Stimulated activated CD4-positive, alpha-beta T cell treated with anti-CD3 and anti-CD28 coated beads, Interleukin-4, amount 100 ng/mL, for 48 hours (primary cell): ENCODE data around the gene ZBTB12.
"Not testable (repeated sequence)": the region's sequence is repeated elsewhere in the genome, so short reads cannot be mapped to it uniquely, and the experiment has no call there.

Experiments
- DNase-seq, 2 donors: peaks; one replicate each; pipeline ENCODE4 v3.0.0-alpha.2; 2020; ENCODE audit warnings: low read depth in 2 of 2

Gene ZBTB12

DNA sequence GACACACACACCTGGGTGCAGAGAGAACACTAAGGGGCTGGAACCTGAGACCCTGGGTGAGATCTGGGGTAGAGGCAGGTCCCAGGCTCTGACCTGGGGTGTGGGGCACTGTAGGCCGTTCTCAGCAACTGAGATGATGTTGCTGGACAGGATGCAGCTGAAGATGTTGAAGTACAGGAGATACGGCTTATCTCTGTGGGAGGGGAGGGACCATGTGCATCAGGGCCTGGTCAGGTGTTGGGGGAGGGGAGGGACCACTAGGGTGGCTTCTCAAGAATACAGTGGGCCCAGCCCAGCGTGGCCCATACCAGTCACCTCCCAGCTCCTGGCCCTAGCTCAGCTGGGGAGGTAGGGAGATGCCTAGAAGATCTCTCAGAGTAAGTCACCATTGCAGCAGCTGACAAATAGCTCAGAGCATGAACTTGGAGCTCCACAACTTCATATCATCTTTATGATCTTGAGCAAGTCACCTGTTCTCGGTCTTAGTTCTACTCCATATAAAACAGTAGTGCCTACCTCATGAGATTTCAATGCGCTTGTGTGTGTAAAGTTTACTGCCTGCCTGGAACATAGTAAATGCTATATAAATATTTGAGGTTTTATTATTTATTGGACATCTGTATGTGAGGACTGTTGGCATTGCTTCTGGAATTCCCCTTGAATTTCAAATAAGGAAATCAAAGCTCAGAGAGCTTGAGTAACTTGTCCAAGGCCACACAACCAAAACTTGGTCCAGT is 26.9 kb downstream of the ZBTB12 start:
- DNase-seq: no peak

DNA sequence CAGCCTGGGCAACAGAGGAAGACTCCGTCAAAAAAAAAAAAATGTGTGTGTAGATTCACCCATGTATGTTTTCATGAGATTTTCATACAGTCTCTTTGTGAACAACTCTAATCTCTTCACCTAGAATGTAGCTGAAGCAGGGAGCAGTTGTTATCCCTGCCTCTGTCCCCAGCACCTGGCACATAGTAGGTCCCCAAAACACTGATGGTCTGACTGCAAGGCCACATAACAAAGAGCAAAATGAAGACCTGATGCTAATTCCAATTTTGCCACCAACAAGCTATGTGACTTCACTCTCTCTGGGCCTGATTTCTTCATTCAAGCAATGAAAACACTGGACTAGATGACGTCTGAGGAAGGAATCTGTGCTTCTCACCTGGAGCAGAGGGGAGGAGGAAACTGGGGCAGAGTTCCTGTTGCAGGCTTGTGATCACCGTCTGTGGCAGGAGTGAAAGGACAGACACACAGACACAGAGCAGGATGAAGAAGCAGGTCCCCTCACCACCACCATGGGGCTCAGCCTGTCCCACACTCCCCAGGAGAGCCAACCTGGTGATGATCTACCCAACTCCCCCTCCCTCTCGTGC is 27.7 kb downstream of the ZBTB12 start:
- DNase-seq: no peak

DNA sequence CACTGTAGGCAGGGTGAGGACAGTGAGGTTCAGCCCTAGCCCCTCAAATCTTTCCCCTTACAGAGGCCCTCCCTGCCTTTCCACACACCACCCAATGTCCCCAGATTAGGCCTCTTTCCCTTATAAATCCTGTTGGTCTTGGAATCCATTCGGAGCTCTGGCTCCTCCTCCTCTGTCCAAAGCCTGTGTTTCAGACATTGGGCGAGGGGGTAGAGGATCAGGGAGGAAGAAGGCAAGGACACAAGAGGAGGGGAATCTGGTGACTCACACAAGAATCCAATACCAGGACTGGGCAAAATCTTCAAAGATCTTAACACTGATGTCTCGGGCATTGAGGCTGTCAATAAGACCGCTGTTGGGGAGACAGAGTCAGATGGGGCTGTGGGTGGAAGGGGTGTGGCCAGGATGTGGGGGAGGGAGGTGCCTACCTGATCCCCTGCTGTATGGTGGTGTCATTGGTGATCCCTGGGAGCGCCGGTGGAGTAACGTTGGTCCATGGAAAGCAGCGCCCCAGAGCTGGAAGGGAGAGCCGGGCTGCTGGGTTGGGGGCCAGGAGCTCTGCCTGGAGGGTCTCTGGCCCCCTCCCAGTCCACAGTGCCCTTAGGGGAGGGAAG is 30.7 kb downstream of the ZBTB12 start:
- no peak for DNase-seq

GRCh38 chr6:31870385-31870921 is 31.4 kb downstream of the ZBTB12 start:
- no peak for DNase-seq

GRCh38 chr6:31869343-31869742 is 32.5 kb downstream of the ZBTB12 start:
- no peak for DNase-seq

GRCh38 chr6:31868658-31868971 is 33.3 kb downstream of the ZBTB12 start:
- not testable (repeated sequence) for DNase-seq

GRCh38 chr6:31865205-31866118 is 36.4 kb downstream of the ZBTB12 start:
- no peak for DNase-seq

- DNase-seq: no peak
Observed at GRCh38 chr6:31864818-31865204, 37.1 kb downstream of the ZBTB12 start.

DNA sequence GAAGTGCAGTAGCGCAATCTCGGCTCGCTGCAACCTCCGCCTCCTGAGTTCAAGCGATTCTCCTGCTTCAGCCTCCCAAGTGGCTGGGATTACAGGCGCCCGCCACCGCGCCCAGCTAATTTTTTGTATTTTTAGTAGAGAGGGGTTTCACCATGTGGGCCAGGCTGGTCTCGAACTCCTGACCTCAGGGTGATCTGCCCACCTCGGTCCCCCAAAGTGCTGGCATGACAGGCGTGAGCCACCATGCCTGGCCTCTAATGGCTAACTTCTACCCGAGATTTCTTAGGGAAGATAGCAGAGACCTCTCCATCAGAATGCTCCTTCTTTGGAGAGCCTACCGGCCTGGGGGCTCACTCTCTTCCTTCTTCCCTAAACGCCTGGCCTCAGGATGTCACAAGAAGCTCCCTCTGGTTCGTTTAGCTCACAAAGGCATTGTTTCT is 37.7 kb downstream of the ZBTB12 start:
- DNase-seq: not testable (repeated sequence)

- DNase-seq: peak; percentile 95 to 99
Observed at GRCh38 chr6:31862344-31863235, 39.3 kb downstream of the ZBTB12 start, which contains the start of gene NEU1. Gene NEU1 (minus strand): TSS chr6:31862821. CDS start chr6:31862776, 45 bp downstream.

- no peak for DNase-seq
Observed at GRCh38 chr6:31861919-31862343, 40.0 kb downstream of the ZBTB12 start.

- no peak for DNase-seq
Observed at GRCh38 chr6:31861150-31861549, 40.7 kb downstream of the ZBTB12 start.

DNA sequence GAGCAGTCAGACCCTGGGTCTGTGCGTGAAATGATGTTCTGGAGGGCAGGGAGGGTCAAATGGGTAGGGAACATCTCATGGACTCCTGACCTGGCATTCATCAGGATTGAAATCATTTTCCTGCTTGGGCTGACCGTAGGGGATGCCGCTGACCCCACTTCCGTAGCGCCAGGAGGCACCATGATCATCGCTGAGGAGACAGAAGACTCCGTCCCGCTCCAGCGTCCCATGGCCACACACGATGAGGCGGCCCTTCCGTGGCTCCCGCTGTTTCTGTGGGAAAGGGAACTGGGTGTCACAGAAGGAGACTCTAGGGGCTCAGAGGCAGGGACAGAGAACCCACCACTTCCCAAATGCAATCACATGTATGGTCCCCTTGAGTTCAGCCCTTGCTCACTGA is 41.5 kb downstream of the ZBTB12 start:
- no peak for DNase-seq

GRCh38 chr6:31859923-31860322 is 42.0 kb downstream of the ZBTB12 start:
- no peak for DNase-seq

- no peak for DNase-seq
Observed at GRCh38 chr6:31858707-31859106, 43.2 kb downstream of the ZBTB12 start.

DNA sequence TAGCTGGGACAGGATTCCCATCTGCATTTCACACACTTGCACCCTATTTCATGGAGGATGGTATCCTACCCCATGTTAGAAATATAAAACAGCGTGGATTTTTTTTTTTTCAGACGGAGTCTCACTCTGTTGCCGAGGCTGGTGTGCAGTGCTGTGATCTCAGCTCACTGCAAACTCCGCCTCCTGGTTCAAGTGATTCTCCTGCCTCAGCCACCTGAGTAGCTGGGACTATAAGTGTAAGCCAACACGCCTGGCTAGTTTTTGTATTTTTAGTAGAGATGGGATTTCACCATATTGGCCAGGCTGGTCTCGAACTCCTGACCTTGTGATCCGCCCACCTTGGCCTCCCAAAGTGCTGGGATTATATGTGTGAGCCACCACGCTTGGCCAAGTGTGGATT is 44.1 kb downstream of the ZBTB12 start:
- not testable (repeated sequence) for DNase-seq

DNA sequence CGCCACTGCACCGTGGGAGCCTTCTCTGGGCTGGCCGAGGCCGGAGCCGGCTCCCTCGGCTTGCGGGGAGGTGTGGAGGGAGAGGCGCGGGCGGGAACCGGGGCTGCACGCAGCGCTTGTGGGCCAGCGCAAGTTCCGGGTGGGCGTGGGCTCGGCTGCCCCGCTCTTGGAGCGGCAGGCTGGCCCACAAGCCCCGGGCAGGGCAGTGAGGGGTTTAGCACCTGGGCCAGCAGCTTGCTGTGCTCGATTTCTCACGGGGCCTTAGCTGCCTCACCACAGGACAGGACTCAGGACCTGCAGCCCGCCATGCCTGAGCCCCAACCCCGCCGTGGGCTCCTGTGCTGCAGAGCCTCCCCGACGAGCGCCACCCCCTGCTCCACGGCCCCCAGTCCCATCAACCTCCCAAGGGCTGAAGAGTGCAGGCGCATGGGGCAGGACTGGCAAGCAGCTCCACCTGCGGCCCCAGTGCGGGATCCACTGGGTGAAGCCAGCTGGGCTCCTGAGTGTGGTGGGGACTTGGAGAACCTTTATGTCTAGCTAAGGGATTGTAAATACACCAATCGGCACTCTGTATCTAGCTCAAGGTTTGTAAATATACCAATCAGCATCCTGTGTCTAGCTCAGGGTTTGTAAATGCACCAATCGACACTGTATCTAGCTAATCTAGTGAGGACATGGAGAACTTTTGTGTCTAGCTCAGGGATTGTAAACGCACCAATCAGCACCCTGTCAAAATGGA is 49.7 kb downstream of the ZBTB12 start:
- DNase-seq: not testable (repeated sequence)

GRCh38 chr6:31851485-31851832 is 50.4 kb downstream of the ZBTB12 start:
- no peak for DNase-seq

GRCh38 chr6:31850765-31851484 is 51.0 kb downstream of the ZBTB12 start:
- no peak for DNase-seq
